ENCODE measurements around the gene APOA4. TPM values are rescaled to one million over a fixed set of nuclear protein-coding genes. Genes with fewer than 3 reads are reported as not detected.

Gene APOA4
- total RNA-seq, 1 experiment from 2014 or later = 3.3 TPM

- ChIA-PET POLR2A (no interaction called here), CTCF (no interaction called here)
- H3K9me3 Mint-ChIP-seq (ENCODE audit: unreplicated experiment) = no peaks in the 10 kb centered on the region
- Histone ChIP-seq H3K27me3 (replicated peaks; ENCODE audit: control insufficient read depth, insufficient read depth, low read length) (no peaks in the 10 kb centered on the region), H3K4me3 (ENCODE audit: low read depth, low read length) (no peak overlapping the region), H3K36me3 (ENCODE audit: control insufficient read depth, insufficient read depth, low read length) (peaks cover 17% of the 10 kb centered on the region), H3K4me1 (peaks cover 5% of the 10 kb centered on the region; the same call in 1 of the 2 replicates), H3K9me3 (no peaks in the 10 kb centered on the region)
- no peak for TF ChIP-seq CTCF (IDR thresholded peaks at IDR 0.05; ENCODE audit: insufficient read depth in 1 of 2, low read depth in 1 of 2, low read length in 1 of 2, severe bottlenecking in 1 of 2, unreplicated experiment in 1 of 2)
- no peak overlapping the region for H3K27ac Mint-ChIP-seq (ENCODE audit: unreplicated experiment)
- H3K27me3 Mint-ChIP-seq (ENCODE audit: insufficient read depth, unreplicated experiment) = no peaks in the 10 kb centered on the region
- peaks cover 6% of the 10 kb centered on the region for H3K4me1 Mint-ChIP-seq (ENCODE audit: low read depth, unreplicated experiment)
- TSS peak; percentile 13 for BruUV-seq (replicated peaks)
- no peak overlapping the region for H3K4me3 Mint-ChIP-seq (ENCODE audit: unreplicated experiment)
- peaks cover 78% of the 10 kb centered on the region for H3K36me3 Mint-ChIP-seq (ENCODE audit: insufficient read depth, unreplicated experiment)
- DNase-seq = no peak
- intact Hi-C loops (cut with micrococcal nuclease; ENCODE audit: unreplicated experiment) = no loop called here
Observed at GRCh38 chr11:116857316-116857715, 34.2 kb upstream of the APOA4 start.

- Histone ChIP-seq H3K36me3 (ENCODE audit: control insufficient read depth, insufficient read depth, low read length) (peaks cover 15% of the 10 kb centered on the region), H3K4me1 (peaks cover 5% of the 10 kb centered on the region; the same call in 1 of the 2 replicates), H3K27me3 (replicated peaks; ENCODE audit: control insufficient read depth, insufficient read depth, low read length) (no peaks in the 10 kb centered on the region), H3K4me3 (ENCODE audit: low read depth, low read length) (no peak overlapping the region), H3K9me3 (no peaks in the 10 kb centered on the region)
- no peak overlapping the region for H3K27ac Mint-ChIP-seq (ENCODE audit: unreplicated experiment)
- H3K4me3 Mint-ChIP-seq (ENCODE audit: unreplicated experiment) = no peak overlapping the region
- H3K4me1 Mint-ChIP-seq (ENCODE audit: low read depth, unreplicated experiment) = peaks cover 6% of the 10 kb centered on the region
- DNase-seq = no peak
- no peaks in the 10 kb centered on the region for H3K9me3 Mint-ChIP-seq (ENCODE audit: unreplicated experiment)
- BruUV-seq (replicated peaks) = no TSS peak
- no peaks in the 10 kb centered on the region for H3K27me3 Mint-ChIP-seq (ENCODE audit: insufficient read depth, unreplicated experiment)
- intact Hi-C loops (cut with micrococcal nuclease; ENCODE audit: unreplicated experiment) = no loop called here
- H3K36me3 Mint-ChIP-seq (ENCODE audit: insufficient read depth, unreplicated experiment) = peaks cover 72% of the 10 kb centered on the region
- ChIA-PET POLR2A (no interaction called here), CTCF (interaction anchor here (0.6 to 1.1 kb wide), 4 partner anchors 21 to 114 kb away, joined by 3 to 4 read pairs (median 3); partner anchors contain the start of gene APOA5)
- TF ChIP-seq CTCF (IDR thresholded peaks at IDR 0.05; ENCODE audit: insufficient read depth in 1 of 2, low read depth in 1 of 2, low read length in 1 of 2, severe bottlenecking in 1 of 2, unreplicated experiment in 1 of 2) = no peak
Observed at GRCh38 chr11:116856423-116856822, 33.3 kb upstream of the APOA4 start.

GRCh38 chr11:116855413-116855812 is 32.3 kb upstream of the APOA4 start:
- H3K9me3 ChIP-seq = no peaks in the 10 kb centered on the region
- TF ChIP-seq CTCF (IDR thresholded peaks at IDR 0.05; ENCODE audit: insufficient read depth in 1 of 2, low read depth in 1 of 2, low read length in 1 of 2, severe bottlenecking in 1 of 2, unreplicated experiment in 1 of 2) = no peak
- peaks cover 13% of the 10 kb centered on the region for H3K36me3 ChIP-seq (ENCODE audit: control insufficient read depth, insufficient read depth, low read length)
- no peak overlapping the region for H3K4me3 ChIP-seq (ENCODE audit: low read depth, low read length)
- no peak overlapping the region for H3K27ac Mint-ChIP-seq (ENCODE audit: unreplicated experiment)
- H3K4me1 Mint-ChIP-seq (ENCODE audit: low read depth, unreplicated experiment) = peaks cover 7% of the 10 kb centered on the region
- POLR2A ChIA-PET = no interaction called here
- no peak for DNase-seq
- H3K4me3 Mint-ChIP-seq (ENCODE audit: unreplicated experiment) = no peak overlapping the region
- H3K4me1 ChIP-seq = peaks cover 5% of the 10 kb centered on the region; the same call in 1 of the 2 replicates
- peaks cover 65% of the 10 kb centered on the region for H3K36me3 Mint-ChIP-seq (ENCODE audit: insufficient read depth, unreplicated experiment)
- BruUV-seq (replicated peaks) = no TSS peak
- intact Hi-C loops (cut with micrococcal nuclease; ENCODE audit: unreplicated experiment) = no loop called here
- no peaks in the 10 kb centered on the region for H3K27me3 Mint-ChIP-seq (ENCODE audit: insufficient read depth, unreplicated experiment)
- no peaks in the 10 kb centered on the region for H3K9me3 Mint-ChIP-seq (ENCODE audit: unreplicated experiment)
- CTCF ChIA-PET = interaction anchor here (0.6 to 1.1 kb wide), 4 partner anchors 63 to 1940 kb away, joined by 3 to 6 read pairs (median 3); partner anchors contain the start of gene APOA5
- H3K27me3 ChIP-seq (replicated peaks; ENCODE audit: control insufficient read depth, insufficient read depth, low read length) = no peaks in the 10 kb centered on the region

Data from Caco-2 (cell line).